GM21447 (cell line): Measurements from ENCODE around the gene VIT.
"Not testable (repeated sequence)": the region's sequence is repeated elsewhere in the genome, so short reads cannot be mapped to it uniquely, and the experiment has no call there.

Source experiments
- ATAC-seq: cut with Tn5 transposase; IDR thresholded peaks from one replicate; pipeline ENCODE4 v1.9.1; 2021; ENCODE audit not compliant: unreplicated experiment

Gene VIT

DNA sequence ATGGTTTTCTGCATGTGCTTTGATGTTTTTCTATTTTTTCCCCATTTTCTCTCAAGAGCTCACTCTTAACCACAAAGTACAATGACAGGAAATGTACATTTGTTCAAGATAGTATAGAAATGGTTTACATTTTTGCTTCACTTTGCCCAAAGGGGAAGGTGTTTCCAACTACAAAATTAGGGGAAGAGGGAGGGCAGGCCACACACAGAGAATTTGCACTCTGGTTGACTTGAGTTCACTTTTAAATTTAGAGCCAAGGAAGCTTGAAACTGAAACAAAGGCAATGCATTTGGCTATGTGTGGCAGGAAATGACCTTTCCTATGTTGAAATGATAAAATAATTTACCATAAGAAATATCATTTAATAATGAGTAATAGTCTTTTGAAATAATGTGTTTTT is 19.1 kb upstream of the VIT start:
- ATAC-seq, result no peak

DNA sequence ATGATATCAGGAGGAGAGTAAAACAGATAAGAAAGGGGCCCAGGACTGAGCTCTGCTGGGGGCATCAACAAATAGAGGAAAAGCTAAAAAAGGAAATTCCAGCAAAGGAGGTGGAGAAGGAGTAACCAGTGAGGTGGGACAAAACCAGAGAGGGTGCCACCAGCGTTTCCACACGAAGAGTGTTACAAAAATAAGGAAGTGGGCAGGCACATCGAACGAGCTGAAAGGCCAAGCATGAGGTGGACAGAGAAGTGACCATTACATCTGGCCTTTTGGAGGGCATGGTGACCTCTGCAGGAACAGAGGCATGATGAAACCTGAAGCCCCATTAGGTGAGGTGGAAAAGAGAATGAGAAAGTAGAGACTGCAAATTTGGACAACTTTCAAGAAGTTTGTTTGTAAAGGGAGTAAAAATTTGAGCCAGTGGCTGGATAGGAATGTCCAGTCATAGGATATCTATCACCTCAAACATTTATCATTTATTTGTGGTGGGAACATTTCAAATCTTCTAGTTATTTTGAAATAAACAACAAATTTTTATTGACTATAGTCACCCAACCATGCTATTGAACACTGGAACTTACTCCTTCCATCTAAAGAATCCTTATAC is 18.4 kb upstream of the VIT start:
- no peak for ATAC-seq

DNA sequence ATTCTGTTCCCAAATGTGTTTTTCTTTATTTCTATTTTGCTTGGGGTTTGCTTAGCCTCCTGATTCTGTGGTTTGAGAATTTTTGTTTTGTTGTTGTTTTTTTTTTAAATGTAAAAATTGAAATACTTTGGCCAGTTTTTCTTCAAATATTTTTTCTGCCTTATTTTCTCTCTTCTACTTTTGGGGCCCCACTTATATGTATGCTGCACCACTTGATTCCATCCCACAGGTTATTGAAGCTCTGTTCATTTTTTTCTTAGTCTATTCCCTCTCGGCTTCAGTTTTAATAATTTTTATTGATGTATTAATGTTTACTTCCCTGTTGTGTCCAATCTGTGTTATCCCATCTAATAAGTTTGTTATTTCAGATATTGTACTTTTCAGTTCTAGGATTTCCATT is 17.7 kb upstream of the VIT start:
- ATAC-seq, result no peak

DNA sequence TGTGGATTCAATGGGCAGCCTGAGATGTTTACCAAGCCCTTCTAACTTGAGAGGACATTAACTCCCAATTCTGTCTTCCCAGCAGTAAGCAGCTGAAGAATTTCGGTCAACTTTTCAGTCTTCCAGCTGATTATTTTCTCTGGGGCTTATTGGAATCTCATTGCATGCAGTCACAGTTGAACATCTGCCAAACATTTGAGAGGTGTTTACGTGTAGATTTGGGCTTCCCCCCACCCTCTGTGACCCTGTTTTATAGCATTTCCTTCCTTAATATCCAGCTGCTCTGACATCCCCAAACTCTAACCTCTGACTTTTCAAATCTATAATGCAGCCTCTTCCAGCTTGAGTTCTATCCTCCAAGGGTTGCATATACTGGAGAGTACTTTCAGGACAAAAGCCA is 16.5 kb upstream of the VIT start:
- ATAC-seq, result no peak

DNA sequence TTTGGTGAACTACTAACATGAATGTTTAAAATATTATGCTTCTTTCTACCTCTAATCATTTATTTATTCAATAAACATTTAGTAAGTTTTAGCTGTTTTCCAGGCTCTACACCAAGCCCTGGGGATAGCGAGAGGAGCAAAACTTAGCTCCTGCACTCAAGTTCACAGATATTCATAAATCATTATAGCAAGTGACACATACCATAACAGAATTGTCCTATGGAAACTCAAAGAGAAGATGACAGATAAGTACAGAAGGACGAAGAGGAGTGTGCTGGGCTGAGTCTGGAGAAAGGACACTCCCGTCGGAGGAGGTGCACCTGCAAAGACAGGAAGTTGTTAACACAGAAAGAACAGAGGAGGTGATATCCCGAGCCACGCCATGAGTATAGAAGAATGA is 13.9 kb upstream of the VIT start:
- ATAC-seq, result no peak

DNA sequence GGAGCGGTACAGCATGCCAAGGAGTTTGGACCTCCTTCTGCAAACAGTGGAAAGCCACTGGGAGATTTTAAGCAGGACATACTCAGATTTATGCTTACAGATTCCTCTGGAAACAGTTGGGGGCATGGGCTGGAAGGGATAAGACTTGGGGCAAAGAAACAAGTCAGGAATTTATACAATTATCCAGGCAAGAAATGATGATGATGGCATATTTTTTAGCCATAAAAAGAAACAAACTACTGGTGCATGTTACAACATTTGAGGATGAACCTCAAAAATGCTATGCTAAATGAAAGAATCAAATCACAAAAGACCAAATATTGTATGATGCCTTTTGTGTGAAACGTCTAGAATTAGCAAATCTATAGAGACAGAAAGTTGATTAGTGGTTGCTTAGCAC is 13.5 kb upstream of the VIT start:
- ATAC-seq, result no peak

DNA sequence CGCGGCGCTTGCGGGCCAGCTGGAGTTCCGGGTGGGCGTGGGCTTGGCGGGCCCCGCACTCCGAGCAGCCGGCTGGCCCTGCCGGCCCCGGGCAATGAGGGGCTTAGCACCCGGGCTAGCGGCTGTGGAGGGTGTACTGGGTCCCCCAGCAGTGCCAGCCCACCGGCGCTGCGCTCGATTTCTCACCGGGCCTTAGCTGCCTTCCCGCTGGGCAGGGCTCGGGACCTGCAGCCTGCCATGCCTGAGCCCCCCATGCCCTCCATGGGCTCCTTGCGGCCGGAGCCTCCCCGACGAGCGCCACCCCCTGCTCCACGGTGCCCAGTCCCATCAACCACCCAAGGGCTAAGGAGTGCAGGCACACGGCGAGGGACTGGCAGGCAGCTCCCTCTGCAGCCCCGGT is 8.2 kb upstream of the VIT start:
- not testable (repeated sequence) for ATAC-seq

DNA sequence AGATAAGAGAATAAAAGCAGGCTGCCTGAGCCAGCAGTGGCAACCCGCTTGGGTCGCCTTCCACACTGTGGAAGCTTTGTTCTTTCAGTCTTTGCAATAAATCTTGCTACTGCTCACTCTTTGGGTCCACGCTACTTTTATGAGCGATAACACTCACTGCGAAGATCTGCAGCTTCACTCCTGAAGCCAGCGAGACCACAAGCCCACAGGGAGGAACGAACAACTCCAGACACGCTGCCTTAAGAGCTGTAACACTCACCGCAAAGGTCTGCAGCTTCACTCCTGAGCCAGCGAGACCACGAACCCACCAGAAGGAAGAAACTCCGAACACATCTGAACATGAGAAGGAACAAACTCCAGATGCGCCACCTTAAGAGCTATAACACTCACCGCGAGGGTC is 7.5 kb upstream of the VIT start:
- not testable (repeated sequence) for ATAC-seq

DNA sequence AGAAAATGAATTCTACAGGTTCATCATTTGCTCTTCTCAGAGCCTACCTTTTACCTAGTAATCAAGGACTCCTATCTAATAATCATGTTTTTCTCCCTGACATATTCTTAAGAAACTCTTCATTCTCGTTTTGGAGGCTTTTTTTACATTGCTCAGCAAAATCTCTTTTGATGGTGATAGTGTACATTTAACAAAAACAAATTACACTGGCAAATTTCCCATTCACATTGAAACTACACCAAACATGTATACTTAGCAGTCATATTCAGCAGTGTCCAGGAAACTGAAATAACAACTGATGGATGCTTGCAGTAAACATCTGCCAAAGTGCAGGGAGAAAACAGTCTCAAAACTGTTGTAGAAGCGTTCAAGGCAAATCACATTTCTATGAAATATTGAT is 4.4 kb upstream of the VIT start:
- ATAC-seq, result no peak

DNA sequence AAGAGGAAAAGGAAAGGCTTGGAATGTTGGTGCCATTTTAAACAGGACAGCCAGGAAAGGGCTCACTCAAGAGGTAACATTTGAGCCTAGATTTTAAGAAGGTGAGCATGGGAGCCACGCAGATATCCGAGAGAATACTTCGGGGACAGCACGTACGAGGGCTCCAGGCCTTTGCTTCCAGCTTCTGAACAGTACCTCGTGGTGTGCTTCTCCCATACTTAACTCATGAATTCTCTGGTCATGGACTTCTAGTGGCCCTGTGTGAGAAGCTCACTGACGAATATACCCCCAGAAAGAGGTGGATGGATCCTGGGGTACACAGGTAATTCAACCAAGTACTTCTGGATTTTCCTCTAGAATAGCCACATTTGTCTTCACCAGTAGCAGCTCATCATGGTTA is 2.7 kb upstream of the VIT start:
- no peak for ATAC-seq

DNA sequence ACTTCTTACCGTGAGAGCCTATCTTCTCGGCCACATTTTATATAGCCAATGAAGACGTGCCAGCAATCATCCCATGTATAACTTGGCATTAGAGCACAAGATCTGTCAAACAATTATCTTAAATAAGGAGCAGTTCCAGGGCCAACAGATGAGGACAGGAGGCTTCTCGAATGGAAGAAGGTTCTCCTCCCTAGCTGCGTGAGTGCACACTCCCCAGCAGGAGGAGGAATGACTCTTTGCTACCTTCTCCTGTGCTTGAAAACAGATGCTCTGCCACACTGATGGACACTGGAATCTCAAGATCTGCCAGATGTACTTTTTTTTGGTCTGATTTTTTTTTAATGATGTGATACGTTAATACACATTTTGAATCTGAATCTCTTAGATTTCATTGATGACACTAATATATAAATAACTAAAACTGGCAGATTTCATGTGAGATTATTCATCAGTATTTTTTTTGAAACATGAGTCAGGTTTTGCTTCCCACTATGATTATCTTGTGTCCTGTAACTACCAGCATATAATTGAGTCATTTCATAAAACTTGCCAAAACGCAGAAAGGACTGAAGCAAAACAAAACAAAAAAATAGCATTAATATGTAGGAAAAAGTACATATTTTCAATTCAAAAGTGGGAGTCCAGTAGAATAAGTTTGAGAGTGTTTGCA is 626 bp upstream of the VIT start:
- no peak for ATAC-seq

DNA sequence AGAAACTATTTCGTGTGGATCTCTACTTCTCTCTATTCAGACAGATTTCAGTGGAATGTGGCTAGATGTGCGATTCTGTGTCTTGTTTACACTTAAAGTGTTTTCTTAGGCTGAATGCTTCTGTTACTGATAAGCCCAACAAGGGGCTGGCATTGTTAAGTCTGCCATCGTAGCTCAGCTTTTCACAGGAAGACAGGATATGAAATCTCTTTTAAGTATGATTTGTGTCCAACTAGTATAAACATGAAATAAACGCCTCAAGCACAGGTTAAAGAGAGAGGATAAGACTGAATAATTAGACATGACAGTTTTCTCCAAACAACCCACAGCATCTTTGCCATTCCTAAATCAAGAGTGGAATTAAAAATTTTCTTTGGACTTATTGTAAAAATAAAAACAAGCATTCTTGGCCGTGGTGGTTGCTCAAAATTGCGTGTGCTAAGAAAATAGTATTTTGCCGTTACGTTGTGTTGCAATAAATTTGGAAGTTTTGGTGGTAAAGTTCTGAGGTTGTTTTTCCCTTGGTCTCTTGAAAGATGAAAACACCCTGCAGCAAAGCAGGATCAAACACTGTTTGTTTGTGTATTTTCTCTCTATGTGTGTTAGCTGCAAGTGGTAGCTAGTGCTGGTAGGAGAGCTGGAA is 1.0 kb downstream of the VIT start:
- ATAC-seq, result no peak

DNA sequence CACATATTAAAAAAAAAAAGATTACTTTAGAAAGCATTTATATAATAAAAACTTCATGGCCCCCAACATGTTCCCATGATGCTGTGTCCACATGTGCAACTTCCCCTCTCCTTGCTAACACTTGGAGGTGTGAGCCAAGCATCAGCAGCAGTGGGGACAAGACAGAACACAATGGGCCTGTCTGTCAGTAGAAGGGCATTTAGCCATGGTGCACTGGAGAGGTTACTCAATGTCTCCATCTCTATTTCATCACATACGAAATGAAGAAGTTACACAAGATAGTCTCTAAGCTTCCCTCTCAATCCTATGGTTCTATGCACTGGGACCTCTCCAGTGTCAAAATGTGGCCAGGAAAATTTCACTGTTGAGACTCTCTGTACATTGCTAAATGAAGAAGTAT is 2.5 kb downstream of the VIT start:
- ATAC-seq, result no peak

DNA sequence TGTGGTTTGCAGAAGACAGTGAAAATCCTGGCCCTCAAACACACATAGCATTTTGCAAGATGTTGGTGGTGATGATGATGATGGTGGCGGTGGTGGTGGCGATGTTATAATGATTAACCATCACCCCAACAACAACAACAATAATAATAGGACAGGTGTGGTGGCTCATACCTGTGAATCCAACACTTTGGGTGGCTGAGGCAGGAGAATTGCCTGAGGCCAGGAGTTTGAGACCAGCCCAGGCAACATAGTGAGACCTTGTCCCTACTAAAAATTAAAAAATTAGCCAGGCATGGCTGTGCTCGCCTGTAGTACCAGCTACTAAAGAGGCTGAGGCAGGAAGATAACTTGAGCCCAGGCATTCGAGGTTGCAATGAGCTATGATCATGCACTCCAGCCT is 3.8 kb downstream of the VIT start:
- ATAC-seq, result no peak

DNA sequence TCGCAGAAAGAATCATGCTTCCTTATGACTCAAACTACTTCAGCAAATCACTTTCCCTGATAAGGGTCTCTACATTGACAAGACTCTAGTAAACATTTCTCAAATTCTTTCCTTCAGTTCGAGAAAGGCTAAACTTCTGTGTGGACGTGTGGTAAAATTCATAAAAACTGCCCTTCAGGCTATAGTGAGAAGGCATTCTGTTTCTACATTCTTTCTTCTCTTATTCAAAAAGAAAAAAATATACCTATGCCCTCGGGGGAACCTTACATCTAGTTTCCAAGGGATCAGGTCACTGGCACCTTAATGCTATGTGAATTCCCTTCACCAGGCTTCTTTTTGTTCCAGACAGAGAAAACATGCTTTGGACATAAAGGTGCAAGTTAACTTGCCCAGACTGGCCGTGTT is 4.9 kb downstream of the VIT start:
- no peak for ATAC-seq

DNA sequence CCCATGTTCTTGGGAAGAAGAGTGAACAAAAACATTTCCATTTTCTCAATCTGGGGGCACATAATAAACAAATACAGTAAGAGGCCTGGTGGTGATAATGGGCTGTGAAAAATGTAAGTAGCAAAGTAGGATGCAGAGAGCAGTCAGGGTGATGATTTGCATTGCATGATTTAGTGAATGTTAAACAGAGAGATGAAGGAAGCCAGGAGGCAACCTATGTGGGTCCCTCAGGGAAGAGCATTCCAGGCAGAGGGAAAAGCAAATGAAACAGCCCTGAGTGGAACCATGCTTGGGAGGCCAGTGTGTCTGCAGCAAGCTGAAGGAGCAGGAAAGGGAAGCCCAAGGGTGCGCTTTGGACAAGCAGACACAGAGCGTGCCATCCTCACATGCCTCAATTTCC is 5.4 kb downstream of the VIT start:
- no peak for ATAC-seq

DNA sequence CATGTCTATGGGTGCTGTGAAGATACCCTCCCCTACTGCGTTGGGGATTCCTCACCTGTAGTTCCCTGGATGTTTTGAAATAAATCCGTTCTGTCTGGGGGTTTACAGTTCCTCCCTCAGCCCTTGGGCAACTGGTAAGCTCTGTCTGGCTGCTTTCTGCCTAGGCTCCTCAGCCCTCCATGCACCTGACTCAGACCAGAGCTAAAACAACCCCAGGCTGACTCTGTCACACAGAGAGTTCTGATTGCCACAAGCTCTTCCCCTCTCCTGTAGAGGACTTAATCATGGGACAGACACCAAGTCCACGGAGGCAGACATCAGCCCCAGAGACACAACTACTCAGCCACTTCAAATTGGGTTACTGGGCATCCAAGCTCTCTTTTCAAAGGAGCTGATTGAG is 6.3 kb downstream of the VIT start:
- ATAC-seq, result no peak

DNA sequence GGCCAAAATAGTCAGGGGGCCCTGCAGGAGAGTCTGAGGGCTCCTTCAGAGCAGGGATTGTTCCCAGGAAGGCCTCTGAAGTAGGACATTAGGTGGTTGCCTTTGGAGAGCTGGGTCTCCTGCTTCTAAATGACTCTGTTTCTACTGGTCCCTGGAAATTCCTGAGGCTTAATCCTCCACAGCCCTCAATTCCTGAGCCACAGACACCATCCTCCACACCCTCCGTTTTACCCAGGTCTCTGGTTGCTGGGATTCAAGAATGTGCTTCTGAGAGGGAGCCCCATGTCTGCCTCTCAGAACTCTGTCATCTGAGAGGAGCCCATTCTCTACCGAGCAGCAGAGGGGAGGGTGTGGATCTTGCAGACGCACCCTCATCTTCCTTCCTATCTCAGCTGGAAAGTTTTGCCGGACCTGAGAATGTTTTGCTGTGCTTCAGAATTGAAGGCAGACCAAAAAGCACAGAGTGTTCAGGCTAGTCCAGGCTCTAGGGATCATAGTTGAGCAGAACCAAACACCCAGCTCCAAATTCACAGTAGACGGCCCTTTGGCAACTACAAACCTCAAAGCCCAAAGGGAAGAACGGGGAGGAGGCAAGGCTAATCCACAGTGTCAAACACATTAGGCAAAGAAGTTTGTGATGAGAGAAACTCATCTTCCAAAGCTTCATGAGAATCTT is 8.1 kb downstream of the VIT start:
- ATAC-seq, result no peak

DNA sequence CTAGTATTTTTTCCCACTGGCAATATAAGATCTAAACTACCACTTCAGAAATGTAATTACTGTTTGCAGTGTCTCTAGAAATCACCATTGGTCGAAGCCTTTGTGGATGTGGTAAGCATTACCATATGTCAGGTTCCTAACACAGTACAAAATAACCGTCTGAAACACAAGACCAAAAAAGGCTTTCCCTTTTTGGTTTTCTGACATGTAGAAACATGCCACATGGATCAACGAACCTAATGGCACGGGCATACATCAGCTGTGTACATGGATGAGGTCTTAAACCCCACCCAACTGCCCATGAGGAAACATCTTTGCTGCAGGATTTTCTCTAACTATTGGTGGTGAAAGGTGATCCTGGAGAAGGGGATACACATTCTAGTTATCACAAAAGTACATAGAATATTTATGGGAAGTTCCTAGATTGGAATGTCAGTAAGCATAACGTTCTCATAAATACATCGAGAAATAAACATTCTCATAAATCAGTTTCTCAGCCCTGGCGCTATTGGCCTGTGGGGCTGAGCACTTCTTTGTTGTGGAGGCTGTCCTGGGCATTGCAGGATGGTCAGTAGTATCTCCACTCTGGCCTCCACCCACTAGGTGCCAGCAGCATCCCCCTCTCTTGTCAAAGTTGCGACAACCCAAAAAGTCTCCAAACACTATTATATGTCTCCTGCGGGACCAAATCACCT is 9.0 kb downstream of the VIT start:
- no peak for ATAC-seq

DNA sequence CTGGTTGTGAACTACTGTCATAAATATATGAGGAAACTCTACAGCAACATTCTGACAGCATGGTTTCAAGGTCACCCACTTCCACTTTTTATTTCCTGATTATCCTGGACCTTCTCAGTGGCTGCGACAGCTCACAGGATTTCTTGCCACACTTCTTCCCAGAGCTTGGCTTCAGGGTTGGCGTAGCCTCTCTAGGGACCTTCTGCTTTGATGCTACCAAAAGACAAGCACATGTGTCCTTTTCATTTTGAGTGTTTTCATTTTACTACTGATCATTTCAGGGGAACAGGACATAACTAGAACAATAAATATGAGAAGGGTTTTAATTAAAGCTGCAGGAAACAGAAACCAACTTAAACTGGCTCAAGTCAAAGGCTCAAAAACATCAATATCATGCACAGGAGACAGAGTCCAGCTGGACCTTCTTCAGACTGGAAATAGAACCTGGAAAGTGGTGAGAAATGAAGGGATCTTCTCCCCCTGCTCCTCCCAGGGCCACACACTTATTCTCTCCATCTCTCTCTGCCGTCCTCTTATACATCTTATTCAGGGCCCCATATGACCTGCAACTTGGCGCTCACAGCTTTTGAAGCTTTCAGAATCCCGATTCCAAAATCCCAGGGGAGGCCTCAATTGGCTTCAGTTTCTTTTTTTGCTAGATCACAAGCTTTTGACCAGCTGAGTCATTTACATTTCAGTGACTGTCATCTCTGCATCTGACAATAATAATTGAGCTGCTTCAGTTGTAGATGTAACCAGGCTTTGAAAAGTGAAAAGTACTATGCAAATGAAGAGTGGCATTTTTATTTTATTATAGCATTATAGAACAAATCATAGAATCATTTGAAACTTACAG is 9.7 kb downstream of the VIT start:
- ATAC-seq, result no peak

DNA sequence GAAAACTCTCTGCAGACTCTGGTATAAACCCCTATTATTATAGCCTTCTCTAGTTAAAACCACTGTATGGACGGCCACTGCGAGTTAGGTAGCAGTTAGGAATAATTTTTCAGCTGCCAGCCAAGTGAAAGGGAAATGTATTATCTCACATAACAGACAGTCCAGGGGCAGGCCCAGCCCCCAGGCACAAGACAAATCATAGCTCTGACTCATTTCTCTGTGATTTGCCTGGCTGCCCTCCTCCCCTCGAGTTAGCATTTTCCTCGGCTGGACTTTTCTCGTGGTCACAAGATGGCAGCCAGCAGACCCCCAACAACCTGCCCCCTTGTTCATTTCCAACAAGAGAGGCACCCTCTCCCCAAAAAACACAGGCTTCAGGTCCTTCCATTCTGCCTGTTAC is 10.5 kb downstream of the VIT start:
- no peak for ATAC-seq
